ENCODE data around the gene ATP6V1G1. TPM values are rescaled to one million over a fixed set of nuclear protein-coding genes. Genes with fewer than 3 reads are reported as not detected.

ATP6V1G1 gene
- total RNA-seq, 3 donors from 2014 or later: 151 to 240 (median 227) TPM

DNA sequence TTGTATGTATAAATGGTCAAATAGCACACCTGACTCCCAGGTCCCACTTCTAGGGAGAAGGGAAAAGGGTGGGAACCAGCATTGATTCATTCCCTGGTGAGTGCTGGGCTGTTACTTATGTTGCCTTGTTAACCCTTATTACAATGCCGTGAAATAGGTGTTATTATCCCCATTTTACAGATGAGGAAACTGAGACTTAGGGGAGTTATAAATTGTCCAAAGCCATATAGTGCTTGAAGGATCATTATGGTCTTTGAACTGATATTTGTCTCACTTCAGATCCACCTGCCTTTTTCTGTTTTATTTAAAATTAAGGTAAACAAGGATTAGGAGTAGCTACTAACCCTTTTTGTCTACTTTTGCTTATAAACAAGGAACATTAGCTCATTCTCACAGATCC, 40.0 kb downstream of the ATP6V1G1 start:
- no peaks in the 10 kb centered on the region for H3K9me3 ChIP-seq
- DNase-seq (ENCODE audit: low spot score in 2 of 2): no peak
- intact Hi-C loops (cut with DNase I; ENCODE audit: low total_unique reads): no loop called here
- H3K4me1 ChIP-seq: no peaks in the 10 kb centered on the region
- H3K36me3 ChIP-seq: peaks cover 7% of the 10 kb centered on the region
- H3K4me3 ChIP-seq: no peak overlapping the region
- no peaks in the 10 kb centered on the region for H3K27me3 ChIP-seq
- H3K27ac ChIP-seq: no peak overlapping the region
- TF ChIP-seq POLR2AphosphoS5 (IDR thresholded peaks at IDR 0.05) (no peak), POLR2A (IDR thresholded peaks at IDR 0.05) (no peak)
- TF ChIP-seq, protein P1, sequence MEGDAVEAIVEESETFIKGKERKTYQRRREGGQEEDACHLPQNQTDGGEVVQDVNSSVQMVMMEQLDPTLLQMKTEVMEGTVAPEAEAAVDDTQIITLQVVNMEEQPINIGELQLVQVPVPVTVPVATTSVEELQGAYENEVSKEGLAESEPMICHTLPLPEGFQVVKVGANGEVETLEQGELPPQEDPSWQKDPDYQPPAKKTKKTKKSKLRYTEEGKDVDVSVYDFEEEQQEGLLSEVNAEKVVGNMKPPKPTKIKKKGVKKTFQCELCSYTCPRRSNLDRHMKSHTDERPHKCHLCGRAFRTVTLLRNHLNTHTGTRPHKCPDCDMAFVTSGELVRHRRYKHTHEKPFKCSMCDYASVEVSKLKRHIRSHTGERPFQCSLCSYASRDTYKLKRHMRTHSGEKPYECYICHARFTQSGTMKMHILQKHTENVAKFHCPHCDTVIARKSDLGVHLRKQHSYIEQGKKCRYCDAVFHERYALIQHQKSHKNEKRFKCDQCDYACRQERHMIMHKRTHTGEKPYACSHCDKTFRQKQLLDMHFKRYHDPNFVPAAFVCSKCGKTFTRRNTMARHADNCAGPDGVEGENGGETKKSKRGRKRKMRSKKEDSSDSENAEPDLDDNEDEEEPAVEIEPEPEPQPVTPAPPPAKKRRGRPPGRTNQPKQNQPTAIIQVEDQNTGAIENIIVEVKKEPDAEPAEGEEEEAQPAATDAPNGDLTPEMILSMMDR (IDR thresholded peaks at IDR 0.05): no peak

GRCh38 chr9:114629563-114630090, 42.1 kb downstream of the ATP6V1G1 start:
- H3K27me3 ChIP-seq: no peaks in the 10 kb centered on the region
- peaks cover 7% of the 10 kb centered on the region for H3K36me3 ChIP-seq
- H3K27ac ChIP-seq: no peak overlapping the region
- H3K4me3 ChIP-seq: no peak overlapping the region
- no peak for DNase-seq (ENCODE audit: low spot score in 2 of 2)
- TF ChIP-seq, protein P1 (IDR thresholded peaks at IDR 0.05): no peak
- H3K9me3 ChIP-seq: no peaks in the 10 kb centered on the region
- intact Hi-C loops (cut with DNase I; ENCODE audit: low total_unique reads): loop anchor here (2.0 kb wide), 1 partner anchor 17 kb away; no protein-coding TSS in a partner anchor
- H3K4me1 ChIP-seq: no peaks in the 10 kb centered on the region

GRCh38 chr9:114631166-114631565, 43.6 kb downstream of the ATP6V1G1 start:
- Histone ChIP-seq H3K4me1 (no peaks in the 10 kb centered on the region), H3K27ac (no peak overlapping the region), H3K27me3 (no peaks in the 10 kb centered on the region), H3K4me3 (no peak overlapping the region), H3K36me3 (peaks cover 7% of the 10 kb centered on the region), H3K9me3 (no peaks in the 10 kb centered on the region)
- intact Hi-C loops (cut with DNase I; ENCODE audit: low total_unique reads): loop anchor here (2.0 kb wide), 1 partner anchor 18 kb away; no protein-coding TSS in a partner anchor
- no peak for TF ChIP-seq POLR2A (IDR thresholded peaks at IDR 0.05)
- DNase-seq (ENCODE audit: low spot score in 2 of 2): no peak

- TF ChIP-seq POLR2A (IDR thresholded peaks at IDR 0.05): no peak
- no peak for TF ChIP-seq POLR2AphosphoS5 (IDR thresholded peaks at IDR 0.05)
- TF ChIP-seq, protein P1 (IDR thresholded peaks at IDR 0.05): no peak
- intact Hi-C loops (cut with DNase I; ENCODE audit: low total_unique reads): no loop called here
- no peak overlapping the region for H3K4me3 ChIP-seq
- H3K27ac ChIP-seq: no peak overlapping the region
- peaks cover 4% of the 10 kb centered on the region for H3K36me3 ChIP-seq
- no peak for DNase-seq (ENCODE audit: low spot score in 2 of 2)
- no peaks in the 10 kb centered on the region for H3K9me3 ChIP-seq
- no peaks in the 10 kb centered on the region for H3K27me3 ChIP-seq
- H3K4me1 ChIP-seq: no peaks in the 10 kb centered on the region
Observed at GRCh38 chr9:114633438-114634089, 46.0 kb downstream of the ATP6V1G1 start.

GRCh38 chr9:114634387-114634786, 46.8 kb downstream of the ATP6V1G1 start:
- no peak overlapping the region for H3K4me3 ChIP-seq
- intact Hi-C loops (cut with DNase I; ENCODE audit: low total_unique reads): no loop called here
- no peaks in the 10 kb centered on the region for H3K9me3 ChIP-seq
- TF ChIP-seq, protein P1 (IDR thresholded peaks at IDR 0.05): no peak
- no peak for TF ChIP-seq POLR2A (IDR thresholded peaks at IDR 0.05)
- TF ChIP-seq POLR2AphosphoS5 (IDR thresholded peaks at IDR 0.05): no peak
- H3K4me1 ChIP-seq: no peaks in the 10 kb centered on the region
- no peak overlapping the region for H3K27ac ChIP-seq
- DNase-seq (ENCODE audit: low spot score in 2 of 2): no peak
- no peaks in the 10 kb centered on the region for H3K36me3 ChIP-seq
- H3K27me3 ChIP-seq: no peaks in the 10 kb centered on the region

Measured in breast epithelium (tissue), 4 donors.